ENCODE measurements around the gene PTGDR. TPM values are rescaled to one million over a fixed set of nuclear protein-coding genes. Genes with fewer than 3 reads are reported as not detected.

The PTGDR gene
- total and polyA plus RNA-seq, 2 of the 8 experiments (the other 6 are each of a cell fraction or from before 2014, with no cell fraction given), result 0.22 to 0.83 TPM

DNA sequence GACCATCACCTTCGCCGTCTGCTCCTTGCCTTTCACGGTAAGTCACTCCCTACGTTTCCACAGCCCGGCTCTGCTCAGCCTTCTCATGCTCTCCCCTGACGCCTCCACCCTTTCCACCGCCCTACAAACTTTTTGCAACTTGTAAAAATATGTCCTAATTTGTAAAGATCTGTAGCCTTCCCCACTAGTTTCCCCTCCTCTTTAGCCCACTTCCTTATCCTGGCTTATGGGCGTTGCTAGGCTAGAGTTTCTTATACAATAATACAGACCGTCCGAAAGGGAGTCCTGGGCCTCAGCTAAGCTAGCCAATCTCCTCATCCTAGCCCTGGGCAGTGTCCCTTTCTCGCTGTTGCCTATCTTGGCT is 47.8 kb downstream of the PTGDR start:
- TF ChIP-seq HDAC6 (IDR thresholded peaks at IDR 0.05; ENCODE audit: low read depth, low read length) (no peak), TAF7 (optimal IDR thresholded peaks at IDR 0.05; ENCODE audit: borderline replicate concordance, low read depth, low read length) (no peak), SAP30 (IDR thresholded peaks at IDR 0.05; ENCODE audit: insufficient read depth, insufficient replicate concordance, low read length) (no peak), YY1 (IDR thresholded peaks at IDR 0.05; ENCODE audit: low read depth, low read length) (no peak), CHD2 (IDR thresholded peaks at IDR 0.05; ENCODE audit: low read length) (no peak), CEBPB (IDR thresholded peaks at IDR 0.05; ENCODE audit: low read depth, low read length) (no peak), ASH2L (IDR thresholded peaks at IDR 0.05; ENCODE audit: low read length) (no peak), PHF8 (conservative IDR thresholded peaks at IDR 0.05; ENCODE audit: low read depth, low read length) (no peak)
- TF ChIP-seq, protein P1, sequence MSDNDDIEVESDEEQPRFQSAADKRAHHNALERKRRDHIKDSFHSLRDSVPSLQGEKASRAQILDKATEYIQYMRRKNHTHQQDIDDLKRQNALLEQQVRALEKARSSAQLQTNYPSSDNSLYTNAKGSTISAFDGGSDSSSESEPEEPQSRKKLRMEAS (IDR thresholded peaks at IDR 0.05), result no peak
- peak overlapping the region; percentile 46 to 68 (median 50); a peak in 7 of 8 replicates for H3K4me3 ChIP-seq (ENCODE audit: extremely low read depth in 1 of 4, insufficient read depth in 2 of 4, low read depth in 3 of 4, low read length in 4 of 4)
- H3K9me3 ChIP-seq (ENCODE audit: insufficient read depth in 2 of 2, low read depth in 1 of 2, low read length in 1 of 2), result no peaks in the 10 kb centered on the region
- no peaks in the 10 kb centered on the region for H3K79me2 ChIP-seq (ENCODE audit: control insufficient read depth in 1 of 2, insufficient read depth in 2 of 2, low read length in 2 of 2)
- no peaks in the 10 kb centered on the region for H4K20me1 ChIP-seq (replicated peaks in 1 of 2; ENCODE audit: control insufficient read depth in 1 of 2, insufficient read depth in 2 of 2, low read length in 2 of 2)
- H3K27me3 ChIP-seq (replicated peaks in 1 of 4; ENCODE audit: control insufficient read depth in 3 of 4, extremely low read depth in 1 of 4, insufficient read depth in 3 of 4, low read length in 3 of 4), result peaks cover 33 to 49% (median 45%) of the 10 kb centered on the region in 4 experiments
- H2BK120ac ChIP-seq (replicated peaks; ENCODE audit: low read depth, low read length), result no peak overlapping the region
- no peak overlapping the region for H3K4ac ChIP-seq (replicated peaks; ENCODE audit: insufficient read length, low read depth, low read length)
- H3K18ac ChIP-seq (ENCODE audit: extremely low read depth, low read length), result no peak overlapping the region
- H4K91ac ChIP-seq (replicated peaks; ENCODE audit: insufficient read length, low read length), result no peak overlapping the region
- peak overlapping the region; percentile 98 for H2AFZ ChIP-seq (ENCODE audit: low read length)
- ChIA-PET POLR2A (ENCODE audit: partially characterized antibody) (no interaction called here), CTCF (ENCODE audit: partially characterized antibody) (no interaction called here)
- no peak overlapping the region for H2AK5ac ChIP-seq (ENCODE audit: low read depth, low read length)
- 24% methylated on average over 11 of the region's 11 CpGs; no CpG with 5 or more reads in 1 of the 2 experiments for WGBS, 2 experiments (ENCODE audit: extremely low coverage in 1 of 2, insufficient coverage in 1 of 2, insufficient read length in 1 of 2, insufficient replicate concordance in 2 of 2, low coverage in 1 of 2, low lambda C conversion rate in 2 of 2, missing lambda C conversion rate in 1 of 2)
- peak overlapping the region; percentile 96 to 99 for H3K4me2 ChIP-seq (ENCODE audit: insufficient read depth in 1 of 2, low read depth in 2 of 2, low read length in 2 of 2)
- no peak overlapping the region; the same call in 1 of the 2 replicates for H2BK12ac ChIP-seq (ENCODE audit: low read depth, low read length)
- no peak overlapping the region for H2BK5ac ChIP-seq (ENCODE audit: low read depth, low read length)
- H2BK15ac ChIP-seq (ENCODE audit: low read length), result no peak overlapping the region
- H4K8ac ChIP-seq (ENCODE audit: extremely low read depth, insufficient read depth, low read length), result no peak overlapping the region
- peaks cover 3 to 10% (median 6%) of the 10 kb centered on the region in 4 experiments for H3K4me1 ChIP-seq (replicated peaks in 1 of 4; ENCODE audit: control insufficient read depth in 3 of 4, insufficient read depth in 4 of 4, low read length in 3 of 4)
- DNase-seq (ENCODE audit: low read depth in 1 of 2, low spot score in 2 of 2), result no peak
- no peaks in the 10 kb centered on the region for H3K79me1 ChIP-seq (ENCODE audit: low read depth, low read length)
- no peak for FAIRE-seq
- H3K23me2 ChIP-seq (ENCODE audit: low read depth, low read length), result peaks cover 17% of the 10 kb centered on the region
- H3K36me3 ChIP-seq (ENCODE audit: control insufficient read depth in 2 of 4, insufficient read depth in 4 of 4, low read length in 3 of 4), result no peaks in the 10 kb centered on the region
- no peak overlapping the region for H2BK20ac ChIP-seq (ENCODE audit: low read length)
- no peak overlapping the region for H4K5ac ChIP-seq (ENCODE audit: insufficient read length, low read depth, low read length)
- no peak overlapping the region for H3K56ac ChIP-seq (replicated peaks; ENCODE audit: insufficient read length, low read depth, low read length)
- H3K23ac ChIP-seq (ENCODE audit: insufficient read length), result no peak overlapping the region
- H3K9ac ChIP-seq (replicated peaks in 1 of 4; ENCODE audit: extremely low read depth in 1 of 4, low read depth in 3 of 4, low read length in 3 of 4), result no peak overlapping the region
- H3K27ac ChIP-seq (ENCODE audit: low read depth, low read length), result no peak overlapping the region
- H3K14ac ChIP-seq (ENCODE audit: insufficient read length), result no peak overlapping the region

Data from H1 (cell line).